Neuronal stem cell (in vitro differentiated cells): ENCODE measurements around the gene SETD7.

Experiments used
- DNase-seq: peaks from one replicate; pipeline ENCODE4 v3.0.0-alpha.2; 2013; ENCODE audit warnings: low spot score
- H2AFZ ChIP-seq: one replicate; pipeline ENCODE4 v1.6.1; 2013; ENCODE audit warnings: mild to moderate bottlenecking, low read length, inconsistent platforms
- H2AK5ac ChIP-seq: 2 replicates; pipeline ENCODE4 v1.6.1; 2013; ENCODE audit warnings: low read depth, mild to moderate bottlenecking, inconsistent platforms, low read length, moderate library complexity, mixed read lengths
- H2BK120ac ChIP-seq: 2 replicates; pipeline ENCODE4 v1.6.1; 2013; ENCODE audit warnings: low read depth, mild to moderate bottlenecking, inconsistent platforms, low read length, moderate library complexity, mixed read lengths
- H2BK12ac ChIP-seq: one replicate; pipeline ENCODE4 v1.6.1; 2013; ENCODE audit warnings: low read length, inconsistent platforms
- H2BK15ac ChIP-seq: 2 replicates; pipeline ENCODE4 v1.6.1; 2013; ENCODE audit warnings: mild to moderate bottlenecking, low read length, inconsistent platforms, mixed read lengths
- H2BK5ac ChIP-seq: one replicate; pipeline ENCODE4 v1.6.1; 2013; ENCODE audit warnings: inconsistent platforms, mild to moderate bottlenecking, low read length, moderate library complexity
- H3K14ac ChIP-seq: one replicate; pipeline ENCODE4 v1.6.1; 2013; ENCODE audit warnings: low read length, inconsistent platforms
- H3K18ac ChIP-seq: 2 replicates; pipeline ENCODE4 v1.6.1; 2013; ENCODE audit warnings: low read length, inconsistent platforms
- H3K23ac ChIP-seq: 2 replicates; pipeline ENCODE4 v1.6.1; 2013; ENCODE audit warnings: low read depth, mild to moderate bottlenecking, mixed read lengths, low read length, inconsistent platforms; ENCODE audit not compliant: poor library complexity
- H3K27ac ChIP-seq: replicated peaks from 3 replicates; pipeline ENCODE4 v1.5.1; 2013; ENCODE audit warnings: low read length, inconsistent platforms
- H3K27me3 ChIP-seq, 3 experiments: 2 replicates each; pipeline ENCODE4 v1.6.1; 2013; ENCODE audit warnings: low read length in 3 of 3, mild to moderate bottlenecking in 2 of 3, inconsistent platforms in 1 of 3, low read depth in 1 of 3, mixed read lengths in 1 of 3, moderate library complexity in 1 of 3; ENCODE audit not compliant: control insufficient read depth in 3 of 3, insufficient read depth in 3 of 3
- H3K36me3 ChIP-seq, 2 donors: replicated peaks in 1 of 2; 2 replicates each; pipeline ENCODE4 v1.6.1; 2013; ENCODE audit warnings: low read length in 2 of 2; ENCODE audit not compliant: control insufficient read depth in 2 of 2, insufficient read depth in 2 of 2
- H3K4ac ChIP-seq: 2 replicates; pipeline ENCODE4 v1.6.1; 2013; ENCODE audit warnings: inconsistent platforms, mild to moderate bottlenecking, low read length, moderate library complexity
- H3K4me1 ChIP-seq, 2 donors: 1 replicate in 1 of 2; 2 replicates in 1 of 2; pipeline ENCODE4 v1.6.1; 2013; ENCODE audit warnings: low read length in 2 of 2, low read depth in 1 of 2; ENCODE audit not compliant: control insufficient read depth in 2 of 2, insufficient read depth in 1 of 2
- H3K4me2 ChIP-seq: one replicate; pipeline ENCODE4 v1.6.1; 2013; ENCODE audit warnings: mild to moderate bottlenecking, low read length, inconsistent platforms; ENCODE audit not compliant: insufficient read depth, poor library complexity, severe bottlenecking
- H3K4me3 ChIP-seq, 2 donors: 2 replicates each; pipeline ENCODE4 v1.5.1; 2013; ENCODE audit warnings: low read length in 2 of 2, mild to moderate bottlenecking in 2 of 2, inconsistent platforms in 1 of 2, moderate library complexity in 1 of 2
- H3K79me1 ChIP-seq: one replicate; pipeline ENCODE4 v1.6.1; 2013; ENCODE audit warnings: low read depth, mild to moderate bottlenecking, inconsistent platforms, low read length, moderate library complexity
- H3K9ac ChIP-seq: one replicate; pipeline ENCODE4 v1.6.1; 2013; ENCODE audit warnings: mild to moderate bottlenecking, low read depth, low read length, inconsistent platforms; ENCODE audit not compliant: poor library complexity
- H3K9me3 ChIP-seq, 2 donors: replicated peaks in 1 of 2; 2 replicates each; pipeline versions ENCODE3 to v1.6.1; 2013; ENCODE audit warnings: low read length in 2 of 2, mild to moderate bottlenecking in 2 of 2, inconsistent platforms in 1 of 2, low read depth in 1 of 2, mixed read lengths in 1 of 2, moderate library complexity in 1 of 2; ENCODE audit not compliant: control insufficient read depth in 2 of 2, insufficient read depth in 1 of 2
- H4K8ac ChIP-seq: one replicate; pipeline ENCODE4 v1.6.1; 2013; ENCODE audit warnings: low read depth, mild to moderate bottlenecking, inconsistent platforms, low read length, moderate library complexity
- H4K91ac ChIP-seq: one replicate; pipeline ENCODE4 v1.6.1; 2013; ENCODE audit warnings: low read length, low read depth, mild to moderate bottlenecking, inconsistent platforms; ENCODE audit not compliant: poor library complexity
- WGBS, 2 donors: extraction: QIAGEN DNeasy Blood & Tissue Kit; methylation state at CpG; one replicate each; pipeline ENCODE4 v1.1.7; 2013; ENCODE audit warnings: missing lambda C conversion rate in 2 of 2, mixed read lengths in 1 of 2; ENCODE audit not compliant: insufficient read length in 2 of 2, insufficient replicate concordance in 1 of 2; ENCODE audit errors: extremely low coverage in 2 of 2; 5-methylcytosine and 5-hydroxymethylcytosine counted together

Gene SETD7

DNA sequence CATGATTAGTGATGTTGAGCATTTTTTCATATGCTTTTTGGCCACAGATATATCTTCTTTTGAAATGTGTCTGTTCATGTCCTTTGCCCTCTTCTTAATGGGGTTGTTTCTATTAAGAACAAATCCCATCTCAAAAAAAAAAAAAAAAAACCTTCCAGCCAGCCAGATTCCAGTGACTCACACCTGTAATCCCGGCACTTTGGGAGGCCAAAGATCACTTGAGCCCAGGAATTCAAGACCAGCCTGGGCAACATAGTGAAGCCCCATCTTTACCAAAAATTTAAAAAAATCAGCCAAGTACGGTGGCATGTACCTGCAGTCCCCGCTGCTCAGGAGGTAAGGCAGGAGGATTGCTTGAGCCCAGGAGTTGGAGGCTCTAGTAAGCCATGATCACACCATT, 97.0 kb downstream of the SETD7 start:
- Histone ChIP-seq H2AFZ (no peak overlapping the region), H3K79me1 (peaks cover 7% of the 10 kb centered on the region), H3K36me3 (peaks cover 0 to 15% of the 10 kb centered on the region in 2 donors), H3K27me3 (no peaks in the 10 kb centered on the region), H3K18ac (no peak overlapping the region), H3K4ac (no peak overlapping the region), H2BK120ac (no peak overlapping the region), H3K9ac (no peak overlapping the region), H3K4me1 (peaks cover 0 to 14% of the 10 kb centered on the region in 2 donors), H3K4me2 (no peak overlapping the region), H2BK15ac (no peak overlapping the region), H2BK5ac (no peak overlapping the region), H4K91ac (no peak overlapping the region), H2BK12ac (no peak overlapping the region), H3K23ac (no peak overlapping the region), H3K9me3 (no peaks in the 10 kb centered on the region), H3K27ac (no peak overlapping the region), H2AK5ac (no peak overlapping the region), H3K4me3 (no peak overlapping the region), H3K14ac (no peak overlapping the region), H4K8ac (no peak overlapping the region)
- no CpG with 5 or more reads among the region's 3 CpGs for WGBS, 2 donors
- no peak for DNase-seq

DNA sequence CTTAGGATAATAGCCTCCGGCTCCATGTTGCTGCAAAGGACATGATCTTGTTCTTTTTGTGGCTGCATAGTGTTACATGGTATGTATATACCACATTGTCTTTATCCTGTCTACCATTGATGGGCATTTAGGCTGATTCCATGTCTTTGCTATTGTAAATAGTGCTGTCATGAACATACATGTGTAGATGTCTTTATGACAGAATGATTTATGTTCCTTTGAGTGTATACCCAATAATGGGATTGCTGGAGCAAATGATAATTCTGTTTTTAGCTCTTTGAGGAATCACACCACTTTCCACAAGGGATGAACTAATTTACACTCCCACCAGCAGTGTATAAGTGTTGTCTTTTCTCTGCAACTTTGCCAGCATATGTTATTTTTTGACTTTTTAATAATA, 97.5 kb downstream of the SETD7 start:
- Histone ChIP-seq H3K79me1 (peaks cover 4% of the 10 kb centered on the region), H3K9ac (no peak overlapping the region), H3K36me3 (peaks cover 0 to 15% of the 10 kb centered on the region in 2 donors), H3K4me3 (no peak overlapping the region), H3K18ac (no peak overlapping the region), H2BK15ac (no peak overlapping the region), H3K4me1 (peaks cover 0 to 14% of the 10 kb centered on the region in 2 donors), H2BK120ac (no peak overlapping the region), H2AK5ac (no peak overlapping the region), H3K4me2 (no peak overlapping the region), H3K27me3 (no peaks in the 10 kb centered on the region), H3K9me3 (no peaks in the 10 kb centered on the region), H3K23ac (no peak overlapping the region), H3K14ac (no peak overlapping the region), H4K91ac (no peak overlapping the region), H3K4ac (no peak overlapping the region), H2BK5ac (no peak overlapping the region), H4K8ac (no peak overlapping the region), H2BK12ac (no peak overlapping the region), H2AFZ (no peak overlapping the region), H3K27ac (no peak overlapping the region)
- WGBS, 2 donors, result no CpG with 5 or more reads among the region's 1 CpG
- no peak for DNase-seq

DNA sequence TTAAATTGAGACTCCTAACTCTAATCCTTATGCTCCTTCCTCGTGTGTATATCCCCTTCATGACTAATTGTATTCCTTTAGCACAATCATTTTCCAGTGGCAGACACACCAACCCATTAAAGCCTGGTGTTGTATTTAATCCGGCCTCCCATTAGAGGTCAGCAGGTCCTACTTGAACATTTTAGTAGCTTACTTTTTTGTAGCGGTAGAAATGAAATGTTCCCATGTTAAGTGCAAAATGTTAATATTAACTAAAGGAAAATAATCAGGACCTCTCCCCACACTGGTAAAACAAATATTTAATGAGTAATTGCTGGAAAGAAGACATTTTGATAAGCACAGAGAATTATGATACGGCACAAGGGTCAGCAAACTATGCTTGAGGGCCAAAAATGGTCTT, 98.7 kb downstream of the SETD7 start:
- no peak overlapping the region for H2AFZ ChIP-seq
- no peaks in the 10 kb centered on the region for H3K9me3 ChIP-seq
- H3K27me3 ChIP-seq, result no peaks in the 10 kb centered on the region
- no peak overlapping the region for H3K4me2 ChIP-seq
- no peak for DNase-seq
- peaks cover 2 to 14% of the 10 kb centered on the region in 2 donors for H3K4me1 ChIP-seq
- no peak overlapping the region for H4K8ac ChIP-seq
- H3K27ac ChIP-seq, result no peak overlapping the region
- no peak overlapping the region for H3K9ac ChIP-seq
- no peak overlapping the region for H3K14ac ChIP-seq
- H4K91ac ChIP-seq, result no peak overlapping the region
- no peak overlapping the region for H2BK5ac ChIP-seq
- H2BK15ac ChIP-seq, result no peak overlapping the region
- H3K4ac ChIP-seq, result no peak overlapping the region
- H3K23ac ChIP-seq, result no peak overlapping the region
- no peak overlapping the region for H2BK120ac ChIP-seq
- H3K36me3 ChIP-seq, result peaks cover 0 to 11% of the 10 kb centered on the region in 2 donors
- H2BK12ac ChIP-seq, result no peak overlapping the region
- peaks cover 4% of the 10 kb centered on the region for H3K79me1 ChIP-seq
- H3K4me3 ChIP-seq, result no peak overlapping the region
- H2AK5ac ChIP-seq, result no peak overlapping the region
- no peak overlapping the region for H3K18ac ChIP-seq
- no CpG with 5 or more reads among the region's 4 CpGs for WGBS, 2 donors

DNA sequence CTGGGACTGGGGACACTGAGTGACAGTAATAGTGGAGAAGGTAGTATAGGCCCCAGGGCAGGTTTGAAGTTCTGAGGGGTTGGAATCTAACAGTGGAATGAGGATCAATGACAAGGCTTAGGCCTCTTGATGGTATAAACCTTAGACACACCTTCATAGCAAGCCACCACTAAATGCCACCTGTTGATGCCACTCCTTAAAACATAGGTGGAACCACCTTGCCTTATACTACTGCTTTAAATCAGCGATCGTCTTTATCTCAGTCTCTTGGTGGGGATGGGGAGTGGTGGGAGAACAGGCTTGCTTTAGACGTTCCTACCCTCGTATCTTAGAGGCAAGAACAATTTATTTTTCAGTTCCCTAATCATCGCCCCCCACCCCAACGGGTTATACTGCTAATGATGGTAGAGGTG, 100.9 kb downstream of the SETD7 start:
- H3K36me3 ChIP-seq, result peaks cover 0 to 4% of the 10 kb centered on the region in 2 donors
- no peak overlapping the region for H3K14ac ChIP-seq
- H3K4me3 ChIP-seq, result peak overlapping the region in 1 of 2 donors; percentile 90
- no peak overlapping the region for H2BK5ac ChIP-seq
- H2BK12ac ChIP-seq, result no peak overlapping the region
- H3K4me1 ChIP-seq, result peaks cover 2 to 14% of the 10 kb centered on the region in 2 donors
- H3K4ac ChIP-seq, result no peak overlapping the region
- H2BK15ac ChIP-seq, result no peak overlapping the region
- no peak overlapping the region for H4K8ac ChIP-seq
- H3K79me1 ChIP-seq, result peaks cover 4% of the 10 kb centered on the region
- no peak overlapping the region for H3K18ac ChIP-seq
- no peak overlapping the region for H2AFZ ChIP-seq
- H4K91ac ChIP-seq, result no peak overlapping the region
- H3K27me3 ChIP-seq, result no peaks in the 10 kb centered on the region
- no peak overlapping the region for H2BK120ac ChIP-seq
- DNase-seq, result no peak
- no CpG with 5 or more reads among the region's 6 CpGs for WGBS, 2 donors
- no peak overlapping the region for H2AK5ac ChIP-seq
- H3K4me2 ChIP-seq, result no peak overlapping the region
- H3K9me3 ChIP-seq, result no peaks in the 10 kb centered on the region
- H3K9ac ChIP-seq, result no peak overlapping the region
- no peak overlapping the region for H3K23ac ChIP-seq
- no peak overlapping the region for H3K27ac ChIP-seq
